Measurements from ENCODE around the gene CT47B1.
"Not testable (repeated sequence)": the region's sequence is repeated elsewhere in the genome, so short reads cannot be mapped to it uniquely, and the experiment has no call there.

The CT47B1 gene

DNA sequence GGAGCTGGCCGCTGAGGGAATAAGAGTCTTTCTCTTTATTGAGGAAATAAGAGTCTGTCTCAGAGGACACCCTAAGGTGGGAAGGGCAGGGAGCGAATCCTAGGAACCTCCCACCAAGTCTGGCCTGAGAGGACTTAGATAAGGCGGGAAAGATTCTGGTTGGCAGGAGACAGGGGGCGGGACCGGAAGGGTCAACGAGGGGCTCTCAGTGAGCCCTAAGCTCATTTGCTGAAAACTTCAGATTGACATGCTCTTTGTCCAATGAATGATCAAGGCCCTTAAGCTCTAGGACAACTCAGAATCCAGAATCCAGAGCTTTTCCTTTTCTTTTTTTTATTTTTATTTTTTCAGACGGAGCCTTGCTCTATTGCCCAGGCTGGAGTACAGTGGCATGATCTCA, at the start of gene CT47B1:
Gene CT47B1 (minus strand): TSS at position 101 of the 400 bp plus-strand sequence. CDS start 196 bp downstream, outside the sequence.
- not testable (repeated sequence) for DNase-seq (ENCODE audit: low read depth in 2 of 2)

DNA sequence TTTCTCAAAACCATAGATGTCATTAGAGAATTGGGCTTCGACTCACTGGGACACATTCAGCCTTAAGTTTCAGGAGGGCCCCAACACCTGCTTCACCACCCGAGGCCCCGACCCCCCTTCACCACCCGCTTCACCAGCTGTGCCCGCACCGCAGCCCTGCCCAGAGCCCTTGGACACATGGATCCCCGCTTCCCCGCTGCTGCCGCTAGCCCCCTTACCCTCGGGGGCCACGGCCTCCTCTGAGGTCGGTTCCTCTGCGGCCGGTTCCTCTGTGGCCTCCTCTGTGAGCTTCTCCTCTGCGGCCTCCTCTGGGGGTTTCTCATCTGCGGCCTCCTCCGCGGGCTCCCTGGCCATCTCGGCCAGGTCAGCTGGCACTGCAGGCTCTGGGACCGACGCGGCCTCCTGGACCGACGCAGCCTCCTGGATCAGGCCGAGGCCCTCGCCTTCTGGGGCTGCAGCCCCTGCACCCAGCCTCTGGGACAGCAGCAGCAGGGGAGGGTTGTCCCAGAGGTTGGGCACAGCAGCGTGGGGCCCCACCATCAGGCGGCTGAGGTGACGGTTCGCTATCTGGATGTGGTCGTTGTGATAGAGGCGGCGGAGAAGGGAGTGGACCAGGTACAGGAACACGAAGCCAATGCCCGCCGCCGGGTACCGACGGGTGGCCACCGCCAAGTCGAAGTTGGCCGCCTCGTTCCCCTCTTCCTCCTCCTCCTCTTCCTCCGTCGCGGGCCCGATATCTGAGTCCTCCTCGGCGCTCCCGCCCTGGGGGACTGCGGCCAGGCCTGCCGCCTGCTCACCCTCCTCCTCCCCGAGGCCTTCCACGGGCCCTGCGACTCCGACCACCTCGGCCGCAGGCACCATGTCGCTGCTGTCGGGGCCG, 748 bp downstream of the CT47B1 start:
- DNase-seq (ENCODE audit: low read depth in 2 of 2), result no peak

DNA sequence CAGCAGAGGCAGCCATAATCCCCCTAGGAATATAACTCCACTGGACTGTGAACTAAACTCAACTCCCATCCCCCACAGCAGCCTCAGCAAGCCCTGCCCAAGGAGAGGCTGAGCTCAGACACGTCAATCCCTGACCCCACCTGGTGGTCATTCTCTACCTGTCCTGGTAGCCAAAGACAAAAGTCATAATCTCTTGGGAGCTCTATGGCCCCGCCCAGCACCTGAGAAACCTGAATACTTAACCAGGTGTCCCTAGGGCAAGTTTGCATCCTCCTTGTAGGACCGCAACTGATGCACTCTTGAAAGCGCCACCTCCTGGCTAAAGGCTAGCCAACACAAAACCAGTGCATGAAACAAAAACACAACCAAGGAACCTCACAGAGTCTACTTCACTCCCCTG, 18.4 kb downstream of the CT47B1 start:
- no peak for DNase-seq (ENCODE audit: low read depth in 2 of 2)

DNA sequence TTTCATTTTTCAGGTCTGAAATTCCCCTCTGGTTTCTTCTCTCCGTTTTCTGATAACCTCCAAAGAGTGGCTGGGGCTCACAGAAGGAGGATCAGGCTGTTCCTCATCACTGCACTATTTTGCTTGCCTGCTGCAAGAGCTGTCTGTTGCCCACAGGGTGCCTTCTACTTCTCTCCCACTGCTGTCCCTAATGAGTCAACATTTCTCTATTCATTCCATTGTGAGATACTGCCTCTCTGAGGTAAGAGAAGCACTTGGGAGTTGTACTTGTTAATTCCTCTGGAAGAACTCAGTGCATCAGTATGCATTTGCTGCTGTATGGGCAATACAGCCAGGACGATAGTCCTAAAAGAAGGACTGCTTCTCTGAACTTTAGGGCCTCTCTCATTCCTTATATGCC, 34.8 kb downstream of the CT47B1 start:
- no peak for DNase-seq (ENCODE audit: low read depth in 2 of 2)

DNA sequence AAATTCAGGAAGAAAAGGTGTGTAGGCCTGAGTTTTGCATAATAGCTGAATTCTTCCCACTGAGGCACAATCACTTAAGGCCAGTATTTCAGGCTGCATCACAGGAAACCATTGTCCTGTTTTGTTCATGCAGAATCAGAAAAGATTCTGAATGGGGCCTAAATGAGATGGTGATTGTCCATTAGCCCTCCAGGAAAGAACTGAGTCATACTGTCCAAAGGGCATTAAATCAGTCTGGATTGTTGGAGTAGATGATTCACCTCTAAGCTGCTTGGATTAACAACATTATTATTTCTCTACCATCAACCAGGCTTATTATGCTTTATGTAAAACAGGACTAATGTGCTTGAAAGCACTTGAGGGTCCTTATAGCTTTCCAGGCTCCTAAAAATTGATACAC, 36.2 kb downstream of the CT47B1 start:
- DNase-seq (ENCODE audit: low read depth in 2 of 2), result no peak

DNA sequence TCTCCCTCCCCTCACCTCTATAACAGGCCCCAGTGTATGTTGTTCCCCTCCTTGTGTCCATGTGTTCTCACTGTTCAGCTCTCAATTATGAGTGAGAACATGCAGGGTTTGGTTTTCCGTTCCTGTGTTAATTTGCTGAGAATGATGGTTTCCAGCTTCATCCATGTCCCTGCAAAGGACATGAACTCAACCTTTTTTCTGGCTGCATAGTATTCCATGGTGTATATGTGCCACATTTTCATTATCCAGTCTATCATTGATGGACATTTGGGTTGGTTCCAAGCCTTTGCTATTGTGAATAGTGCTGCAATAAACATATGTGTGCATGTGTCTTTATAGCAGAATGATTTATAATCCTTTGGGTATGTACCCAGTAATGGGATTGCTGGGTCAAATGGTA, 48.5 kb downstream of the CT47B1 start:
- DNase-seq (ENCODE audit: low read depth in 2 of 2), result not testable (repeated sequence)

DNA sequence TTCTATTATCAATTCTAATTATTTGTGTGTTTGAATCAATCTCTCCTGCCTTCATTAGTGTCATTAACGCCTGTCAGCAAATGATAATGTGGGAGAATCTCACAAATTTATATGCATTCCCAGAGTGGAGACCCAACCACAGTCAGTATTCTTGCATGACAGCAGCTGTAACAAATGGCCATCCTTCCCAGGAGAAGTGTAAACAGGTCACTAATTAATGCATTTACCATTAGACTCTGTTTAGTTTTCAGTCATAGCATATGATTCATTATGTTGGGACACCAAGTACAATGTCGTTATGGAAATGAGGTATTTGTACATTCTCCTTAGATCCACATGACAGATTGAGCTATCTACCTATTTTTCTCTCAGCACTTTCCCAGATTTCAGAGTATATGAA, 50.5 kb downstream of the CT47B1 start:
- DNase-seq (ENCODE audit: low read depth in 2 of 2), result no peak

DNA sequence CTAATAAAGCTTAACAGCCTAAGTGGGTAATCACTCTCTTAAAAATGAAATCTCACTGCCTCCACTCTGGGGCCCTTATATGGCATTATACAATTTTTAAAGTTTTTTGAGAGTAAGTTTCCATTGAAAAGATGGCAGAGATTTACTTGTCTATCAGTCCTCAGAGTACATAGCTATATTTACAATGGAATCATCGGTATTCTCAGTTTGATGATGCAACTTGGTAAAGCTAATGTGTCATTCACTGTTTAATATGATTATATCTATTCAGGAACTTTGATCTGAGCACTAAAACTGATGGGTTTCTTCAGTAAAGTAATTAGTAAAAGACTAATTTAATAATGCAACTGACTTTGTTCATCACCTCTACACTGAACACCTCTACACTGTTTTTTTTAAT, 51.6 kb downstream of the CT47B1 start:
- no peak for DNase-seq (ENCODE audit: low read depth in 2 of 2)

DNA sequence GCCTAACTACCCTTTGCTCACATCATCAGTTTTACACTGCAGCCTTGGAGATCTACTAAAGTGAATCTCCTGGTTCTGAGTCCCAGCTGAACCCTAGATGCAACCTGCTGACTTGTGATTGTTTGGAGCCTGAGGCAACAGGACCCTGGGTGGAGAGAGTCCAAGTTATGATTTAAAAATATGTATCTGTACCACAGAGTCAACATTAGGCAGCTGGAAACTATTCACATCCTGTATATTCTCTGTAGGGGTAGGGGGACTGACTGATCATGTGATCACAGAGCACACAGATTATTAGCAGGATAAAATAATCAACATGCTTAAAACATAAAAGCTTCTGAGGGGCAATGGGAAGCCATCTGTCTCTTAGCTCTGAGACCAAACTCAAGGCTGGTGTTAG, 52.1 kb downstream of the CT47B1 start:
- DNase-seq (ENCODE audit: low read depth in 2 of 2), result no peak

All from stimulated activated CD8-positive, alpha-beta memory T cell treated with anti-CD3 and anti-CD28 coated beads, Interleukin-2, amount 100 ng/mL, for 1 hour (primary cell).